Measurements from ENCODE around the gene DGCR2.

DNA sequence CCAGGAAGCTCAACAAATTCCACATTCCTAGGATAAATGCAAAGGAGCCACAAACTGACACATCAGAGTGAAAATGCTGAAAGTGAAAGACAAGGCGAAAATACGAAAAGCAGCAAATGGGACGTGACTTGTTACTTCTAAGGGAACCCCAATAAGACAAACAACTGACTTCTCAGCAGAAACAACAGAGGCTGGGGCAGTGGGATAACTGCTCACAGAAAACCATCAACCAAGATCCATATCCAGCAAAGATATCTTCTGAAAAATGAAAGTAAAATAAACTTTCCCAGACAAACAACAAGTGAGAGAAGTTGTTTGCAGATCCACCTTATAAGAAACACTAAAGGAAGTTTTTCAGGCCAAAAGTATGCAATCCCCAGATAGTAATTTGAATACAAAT, 72.1 kb downstream of the DGCR2 start:
- no peak for TF ChIP-seq SP1 (IDR thresholded peaks at IDR 0.05)
- TF ChIP-seq BHLHE40 (IDR thresholded peaks at IDR 0.05; ENCODE audit: borderline replicate concordance): no peak
- no peak for TF ChIP-seq FOXM1 (IDR thresholded peaks at IDR 0.05; ENCODE audit: borderline replicate concordance)
- TF ChIP-seq ARNT (IDR thresholded peaks at IDR 0.05): no peak
- TF ChIP-seq NFRKB (IDR thresholded peaks at IDR 0.05): no peak
- TF ChIP-seq FOXA1 (IDR thresholded peaks at IDR 0.05): no peak
- no peak for TF ChIP-seq TARDBP (IDR thresholded peaks at IDR 0.05)
- no peak for TF ChIP-seq SUZ12 (IDR thresholded peaks at IDR 0.05)
- no peak for TF ChIP-seq LEF1 (IDR thresholded peaks at IDR 0.05; ENCODE audit: borderline replicate concordance)
- no peak for TF ChIP-seq FOXK2 (IDR thresholded peaks at IDR 0.05)
- no peak for TF ChIP-seq ELF4 (IDR thresholded peaks at IDR 0.05)
- TF ChIP-seq CTBP1 (IDR thresholded peaks at IDR 0.05; ENCODE audit: borderline replicate concordance): no peak

All from HEK293T (cell line).